ENCODE results near the gene HMCN1.

HMCN1 gene

DNA sequence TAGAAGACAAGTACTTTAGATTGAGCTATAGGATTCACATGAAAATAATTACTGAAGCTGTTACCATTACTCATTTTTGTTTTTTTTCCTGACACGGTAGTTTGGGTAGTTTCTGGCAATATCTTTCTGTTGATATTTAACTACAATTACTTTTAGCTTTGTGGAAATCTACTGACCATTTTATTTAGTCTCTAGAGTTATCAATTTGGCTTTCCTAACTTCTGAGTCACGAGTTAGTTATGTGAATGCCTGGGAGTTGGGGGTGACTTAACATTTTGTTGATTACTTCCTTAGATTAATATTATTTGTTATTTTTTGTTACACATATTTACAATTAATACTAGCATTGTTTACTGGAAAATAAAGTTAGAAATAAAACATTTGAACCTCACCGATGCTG is 160.6 kb downstream of the HMCN1 start:
- TF ChIP-seq, protein P1, sequence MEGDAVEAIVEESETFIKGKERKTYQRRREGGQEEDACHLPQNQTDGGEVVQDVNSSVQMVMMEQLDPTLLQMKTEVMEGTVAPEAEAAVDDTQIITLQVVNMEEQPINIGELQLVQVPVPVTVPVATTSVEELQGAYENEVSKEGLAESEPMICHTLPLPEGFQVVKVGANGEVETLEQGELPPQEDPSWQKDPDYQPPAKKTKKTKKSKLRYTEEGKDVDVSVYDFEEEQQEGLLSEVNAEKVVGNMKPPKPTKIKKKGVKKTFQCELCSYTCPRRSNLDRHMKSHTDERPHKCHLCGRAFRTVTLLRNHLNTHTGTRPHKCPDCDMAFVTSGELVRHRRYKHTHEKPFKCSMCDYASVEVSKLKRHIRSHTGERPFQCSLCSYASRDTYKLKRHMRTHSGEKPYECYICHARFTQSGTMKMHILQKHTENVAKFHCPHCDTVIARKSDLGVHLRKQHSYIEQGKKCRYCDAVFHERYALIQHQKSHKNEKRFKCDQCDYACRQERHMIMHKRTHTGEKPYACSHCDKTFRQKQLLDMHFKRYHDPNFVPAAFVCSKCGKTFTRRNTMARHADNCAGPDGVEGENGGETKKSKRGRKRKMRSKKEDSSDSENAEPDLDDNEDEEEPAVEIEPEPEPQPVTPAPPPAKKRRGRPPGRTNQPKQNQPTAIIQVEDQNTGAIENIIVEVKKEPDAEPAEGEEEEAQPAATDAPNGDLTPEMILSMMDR (IDR thresholded peaks at IDR 0.05; ENCODE audit: low read depth, low read length), result no peak
- TF ChIP-seq POLR2A (IDR thresholded peaks at IDR 0.05; ENCODE audit: extremely low read depth, insufficient read length) (no peak), MYC (IDR thresholded peaks at IDR 0.05; ENCODE audit: low read depth, low read length) (no peak)
- TF ChIP-seq, protein P2, sequence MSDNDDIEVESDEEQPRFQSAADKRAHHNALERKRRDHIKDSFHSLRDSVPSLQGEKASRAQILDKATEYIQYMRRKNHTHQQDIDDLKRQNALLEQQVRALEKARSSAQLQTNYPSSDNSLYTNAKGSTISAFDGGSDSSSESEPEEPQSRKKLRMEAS (IDR thresholded peaks at IDR 0.05; ENCODE audit: low read depth, low read length), result no peak
- no peak for DNase-seq (ENCODE audit: low read depth)
- no peak overlapping the region for H3K4me3 ChIP-seq (ENCODE audit: low read depth, low read length)

DNA sequence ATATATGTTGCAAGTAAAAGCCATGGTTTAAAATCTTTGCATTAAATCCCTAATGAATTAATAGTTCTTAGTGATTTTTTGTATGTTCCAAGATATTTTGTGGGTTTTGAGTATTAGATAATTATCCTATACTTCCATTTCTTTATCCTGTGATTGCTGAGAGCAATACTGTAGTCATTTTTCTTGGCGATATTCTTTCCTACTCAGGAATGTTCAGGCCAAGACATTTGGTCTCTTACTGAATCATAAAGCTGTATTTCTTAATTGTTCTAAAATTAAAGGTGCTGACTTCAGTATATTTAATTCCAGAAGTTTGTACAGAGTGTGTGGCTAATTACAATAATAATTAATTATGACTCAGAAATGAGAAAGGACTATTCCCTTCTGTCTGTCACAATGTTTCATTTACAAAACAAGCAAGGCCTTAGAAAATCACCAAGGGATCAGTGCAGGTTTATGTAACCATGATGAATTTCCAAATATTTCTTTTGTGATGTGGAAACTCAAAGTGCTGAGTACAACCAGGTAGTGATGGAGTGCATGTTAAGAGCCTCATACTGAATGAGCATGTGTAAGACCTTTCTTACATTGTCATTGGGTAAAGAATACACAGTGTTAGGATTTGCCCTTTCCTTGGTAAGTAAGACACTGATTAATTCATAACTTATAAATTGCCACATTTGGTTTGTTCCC is 161.2 kb downstream of the HMCN1 start:
- TF ChIP-seq MYC (IDR thresholded peaks at IDR 0.05; ENCODE audit: low read depth, low read length) (no peak), POLR2A (IDR thresholded peaks at IDR 0.05; ENCODE audit: extremely low read depth, insufficient read length) (no peak)
- TF ChIP-seq, protein P1 (IDR thresholded peaks at IDR 0.05; ENCODE audit: low read depth, low read length), result no peak
- TF ChIP-seq, protein P2 (IDR thresholded peaks at IDR 0.05; ENCODE audit: low read depth, low read length), result no peak
- DNase-seq (ENCODE audit: low read depth), result no peak
- H3K4me3 ChIP-seq (ENCODE audit: low read depth, low read length), result no peak overlapping the region

DNA sequence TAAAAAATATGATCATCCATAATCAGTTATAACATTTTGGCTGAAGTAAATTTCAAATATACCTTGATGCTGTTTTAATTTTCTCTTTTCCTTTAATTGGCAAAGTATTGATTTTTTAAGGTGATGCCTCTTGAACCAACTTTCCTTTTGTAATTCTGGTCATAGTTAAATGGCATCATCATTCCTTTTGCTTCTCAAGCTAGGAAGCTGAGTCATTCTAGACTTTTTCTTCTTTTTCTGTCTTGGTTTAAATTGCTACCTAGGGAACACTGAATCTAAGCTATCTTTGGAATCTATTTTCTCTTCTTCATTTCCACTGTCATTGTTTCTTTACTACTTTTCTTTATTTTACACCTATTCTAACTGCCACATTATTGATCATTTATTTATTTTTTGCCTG is 162.7 kb downstream of the HMCN1 start:
- DNase-seq (ENCODE audit: low read depth), result no peak
- TF ChIP-seq, protein P1 (IDR thresholded peaks at IDR 0.05; ENCODE audit: low read depth, low read length), result no peak
- TF ChIP-seq POLR2A (IDR thresholded peaks at IDR 0.05; ENCODE audit: extremely low read depth, insufficient read length) (no peak), MYC (IDR thresholded peaks at IDR 0.05; ENCODE audit: low read depth, low read length) (no peak)
- TF ChIP-seq, protein P2 (IDR thresholded peaks at IDR 0.05; ENCODE audit: low read depth, low read length), result no peak
- no peak overlapping the region for H3K4me3 ChIP-seq (ENCODE audit: low read depth, low read length)

DNA sequence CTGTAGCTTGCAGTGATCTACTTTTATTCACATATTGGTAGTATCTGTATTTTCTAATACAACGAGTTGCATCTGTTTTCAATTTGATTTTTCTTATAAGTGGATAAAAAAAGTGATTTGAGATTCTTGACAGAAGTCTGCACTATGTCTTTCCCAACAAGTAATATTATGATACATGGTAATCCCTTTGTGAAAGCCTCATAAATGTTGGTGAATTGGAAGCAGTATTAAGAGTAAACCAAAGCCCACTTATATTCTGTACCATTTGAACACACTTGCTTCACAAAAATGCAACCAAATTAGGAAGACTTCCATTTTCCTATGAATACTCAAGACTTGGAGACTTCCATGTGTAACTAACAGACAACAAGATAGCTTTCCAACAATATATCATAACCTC is 172.0 kb downstream of the HMCN1 start:
- H3K4me3 ChIP-seq (ENCODE audit: low read depth, low read length), result no peak overlapping the region
- no peak for DNase-seq (ENCODE audit: low read depth)
- TF ChIP-seq MYC (IDR thresholded peaks at IDR 0.05; ENCODE audit: low read depth, low read length) (no peak), POLR2A (IDR thresholded peaks at IDR 0.05; ENCODE audit: extremely low read depth, insufficient read length) (no peak)
- TF ChIP-seq, protein P2 (IDR thresholded peaks at IDR 0.05; ENCODE audit: low read depth, low read length), result no peak
- TF ChIP-seq, protein P1 (IDR thresholded peaks at IDR 0.05; ENCODE audit: low read depth, low read length), result no peak

DNA sequence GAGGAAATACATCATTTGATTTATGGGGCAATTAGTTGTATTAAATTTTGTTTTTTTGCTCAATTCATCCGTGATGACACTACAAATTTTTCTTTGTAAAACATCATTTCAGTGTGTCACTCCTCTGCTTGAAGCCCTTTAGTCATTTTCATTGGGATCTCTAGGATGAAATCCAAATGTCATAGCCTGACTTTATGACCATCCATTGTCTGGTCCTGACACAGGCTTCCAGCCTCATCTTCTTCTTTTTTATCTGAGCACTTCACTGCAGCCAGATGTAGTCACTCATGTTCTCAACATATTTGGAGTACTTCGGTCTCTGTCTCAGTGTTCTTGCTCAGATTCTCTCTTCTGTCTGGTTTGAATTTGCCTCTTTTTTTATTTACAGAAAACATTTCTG is 173.1 kb downstream of the HMCN1 start:
- no peak overlapping the region for H3K4me3 ChIP-seq (ENCODE audit: low read depth, low read length)
- no peak for DNase-seq (ENCODE audit: low read depth)
- TF ChIP-seq POLR2A (IDR thresholded peaks at IDR 0.05; ENCODE audit: extremely low read depth, insufficient read length), result no peak
- TF ChIP-seq MYC (IDR thresholded peaks at IDR 0.05; ENCODE audit: low read depth, low read length), result no peak
- TF ChIP-seq, protein P1 (IDR thresholded peaks at IDR 0.05; ENCODE audit: low read depth, low read length), result no peak
- TF ChIP-seq, protein P2 (IDR thresholded peaks at IDR 0.05; ENCODE audit: low read depth, low read length), result no peak
